Measurements from ENCODE around the gene USP3. TPM values are rescaled to one million over a fixed set of nuclear protein-coding genes. Genes with fewer than 3 reads are reported as not detected.

USP3 gene
- total and polyA plus RNA-seq, 2 of the 13 experiments (the other 11 are each of a cell fraction or from before 2014, with no cell fraction given): 14.3 to 61.2 TPM

DNA sequence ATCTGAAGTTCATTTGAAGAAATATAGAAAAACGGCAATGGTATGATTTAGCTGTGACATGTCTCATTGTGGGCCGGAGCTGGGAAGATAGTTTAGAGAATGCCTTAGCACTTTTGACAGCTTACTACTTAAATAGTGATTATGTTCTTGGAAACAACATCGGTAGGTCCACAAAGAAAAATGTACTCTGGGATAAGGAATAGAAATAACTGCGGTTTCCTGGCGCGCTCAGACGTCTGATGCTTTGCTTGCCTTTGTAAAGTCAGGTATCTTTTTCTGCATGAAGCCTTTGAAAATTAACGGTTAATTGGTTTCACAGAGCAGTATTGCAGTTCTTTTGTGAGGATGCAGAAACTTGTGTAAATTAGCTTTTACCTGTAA lies 1.4 kb downstream of the USP3 start:
- H3K9me3 ChIP-seq (ENCODE audit: low read length): no peaks in the 10 kb centered on the region
- DNase-seq (ENCODE audit: low spot score) (no peak), FAIRE-seq (no peak), ATAC-seq (no peak)
- H3K27ac ChIP-seq (ENCODE audit: extremely low read length, insufficient read depth, low read length): peak overlapping the region; percentile 90
- no peaks in the 10 kb centered on the region for H3K36me3 ChIP-seq (replicated peaks in 1 of 2; ENCODE audit: control insufficient read depth in 1 of 2, insufficient read depth in 2 of 2, low read length in 2 of 2)
- no peak overlapping the region for H2AFZ ChIP-seq (ENCODE audit: low read length)
- H3K79me2 ChIP-seq (ENCODE audit: insufficient read depth, low read length): peaks cover 59% of the 10 kb centered on the region
- TSS peak; percentile 39 for BruUV-seq (replicated peaks)
- H3K4me2 ChIP-seq (ENCODE audit: low read depth, low read length): peak overlapping the region; percentile 82
- intact Hi-C loops (cut with micrococcal nuclease; ENCODE audit: unreplicated experiment) (loop anchor here (1.0 kb wide), 1 partner anchor 8 kb away; no protein-coding TSS in a partner anchor), in situ Hi-C loops (cut with HindIII; ENCODE audit: extremely low pct_ligation_motif_present, low pct_unique_long_range_greater_than_20kb) (no loop called here)
- TF ChIP-seq, protein P1, sequence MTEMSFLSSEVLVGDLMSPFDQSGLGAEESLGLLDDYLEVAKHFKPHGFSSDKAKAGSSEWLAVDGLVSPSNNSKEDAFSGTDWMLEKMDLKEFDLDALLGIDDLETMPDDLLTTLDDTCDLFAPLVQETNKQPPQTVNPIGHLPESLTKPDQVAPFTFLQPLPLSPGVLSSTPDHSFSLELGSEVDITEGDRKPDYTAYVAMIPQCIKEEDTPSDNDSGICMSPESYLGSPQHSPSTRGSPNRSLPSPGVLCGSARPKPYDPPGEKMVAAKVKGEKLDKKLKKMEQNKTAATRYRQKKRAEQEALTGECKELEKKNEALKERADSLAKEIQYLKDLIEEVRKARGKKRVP (CRISPR knock-in tag; IDR thresholded peaks at IDR 0.05): 0 out of 4 replicates have a peak, but pooled peaks of 1 of the 2 experiments have one; percentile 12
- TF ChIP-seq HOXA3 (CRISPR knock-in tag; IDR thresholded peaks at IDR 0.05) (no peak), ZNF317 (CRISPR knock-in tag; IDR thresholded peaks at IDR 0.05) (0 out of 2 replicates have a peak, but pooled peaks have one; percentile 53)
- CTCF ChIA-PET (ENCODE audit: low intra/inter-chr PET ratio, low total read pairs): no interaction called here
- H3K4me3 ChIP-seq (replicated peaks in 1 of 3; ENCODE audit: insufficient read depth in 1 of 3, low read depth in 2 of 3, low read length in 3 of 3): peak overlapping the region; percentile 86 to 91 (median 90)
- WGBS (ENCODE audit: low lambda C conversion rate): 6% methylated on average over 8 of the region's 8 CpGs
- POLR2A ChIA-PET: interaction anchor here (1.2 to 8.7 kb wide), 9 partner anchors 9 to 458 kb away, joined by 4 to 82 read pairs (median 13); no protein-coding TSS in a partner anchor
- peaks cover 42% of the 10 kb centered on the region for H4K20me1 ChIP-seq (ENCODE audit: insufficient read depth, low read length)
- H3K27me3 ChIP-seq (ENCODE audit: control insufficient read depth in 1 of 2, insufficient read depth in 2 of 2, low read length in 2 of 2): no peaks in the 10 kb centered on the region; a peak in 1 of 5 replicates
- peaks cover 67% of the 10 kb centered on the region for H3K4me1 ChIP-seq (ENCODE audit: insufficient read depth, low read length)
- peak overlapping the region; percentile 95 for H3K9ac ChIP-seq (ENCODE audit: insufficient read depth, low read depth, low read length)

DNA sequence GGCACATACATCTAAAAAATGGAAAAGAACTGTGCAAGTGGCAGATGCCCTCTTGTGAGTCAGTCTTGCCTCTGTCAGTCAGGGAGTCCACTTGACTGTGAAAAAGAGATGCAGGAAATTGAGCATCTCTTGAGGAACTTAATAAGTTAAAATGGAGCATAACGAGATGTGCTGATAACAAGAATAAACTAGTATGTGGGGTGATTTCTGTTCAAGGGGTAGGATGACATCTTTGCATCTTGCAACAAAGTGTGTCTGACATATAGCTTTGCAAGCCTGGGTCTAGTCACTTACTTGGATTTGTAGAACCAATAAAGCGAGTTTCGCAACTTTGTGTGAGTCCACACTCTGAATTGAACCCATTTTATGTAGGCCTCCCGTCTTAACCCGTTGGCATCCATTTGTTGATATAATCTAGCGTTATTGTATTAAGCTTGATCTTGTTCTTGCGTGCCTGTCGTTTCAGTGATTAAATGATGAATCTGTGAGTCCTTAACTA lies 2.2 kb downstream of the USP3 start:
- H3K27me3 ChIP-seq (ENCODE audit: control insufficient read depth in 1 of 2, insufficient read depth in 2 of 2, low read length in 2 of 2): no peaks in the 10 kb centered on the region; a peak in 1 of 5 replicates
- ATAC-seq (no peak), FAIRE-seq (peak; percentile 59), DNase-seq (ENCODE audit: low spot score) (peak; percentile 58)
- peaks cover 44% of the 10 kb centered on the region for H4K20me1 ChIP-seq (ENCODE audit: insufficient read depth, low read length)
- intact Hi-C loops (cut with micrococcal nuclease; ENCODE audit: unreplicated experiment): loop anchor here (1.0 kb wide), 1 partner anchor 8 kb away; no protein-coding TSS in a partner anchor
- ChIA-PET CTCF (ENCODE audit: low intra/inter-chr PET ratio, low total read pairs) (no interaction called here), POLR2A (interaction anchor here (4.0 to 8.7 kb wide), 2 partner anchors 19 to 32 kb away, joined by 19 to 82 read pairs; no protein-coding TSS in a partner anchor)
- no peaks in the 10 kb centered on the region for H3K36me3 ChIP-seq (replicated peaks in 1 of 2; ENCODE audit: control insufficient read depth in 1 of 2, insufficient read depth in 2 of 2, low read length in 2 of 2)
- H3K4me1 ChIP-seq (ENCODE audit: insufficient read depth, low read length): peaks cover 69% of the 10 kb centered on the region
- no peak overlapping the region for H2AFZ ChIP-seq (ENCODE audit: low read length)
- H3K4me3 ChIP-seq (replicated peaks in 1 of 3; ENCODE audit: insufficient read depth in 1 of 3, low read depth in 2 of 3, low read length in 3 of 3): peak overlapping the region; percentile 86 to 91 (median 90); a peak in 4 of 6 replicates
- in situ Hi-C loops (cut with HindIII; ENCODE audit: extremely low pct_ligation_motif_present, low pct_unique_long_range_greater_than_20kb): no loop called here
- 40% methylated on average over 8 of the region's 8 CpGs for WGBS (ENCODE audit: low lambda C conversion rate)
- no TSS peak for BruUV-seq (replicated peaks)
- no peaks in the 10 kb centered on the region for H3K9me3 ChIP-seq (ENCODE audit: low read length)
- peak overlapping the region; percentile 95; the same call in 1 of the 2 replicates for H3K9ac ChIP-seq (ENCODE audit: insufficient read depth, low read depth, low read length)
- H3K79me2 ChIP-seq (ENCODE audit: insufficient read depth, low read length): peaks cover 66% of the 10 kb centered on the region
- H3K27ac ChIP-seq (ENCODE audit: extremely low read length, insufficient read depth, low read length): peak overlapping the region; percentile 24
- H3K4me2 ChIP-seq (ENCODE audit: low read depth, low read length): peak overlapping the region; percentile 82
- TF ChIP-seq CEBPB (IDR thresholded peaks at IDR 0.05; ENCODE audit: borderline replicate concordance, low read depth, low read length): peak; percentile 92
- TF ChIP-seq PHF21A (CRISPR knock-in tag; IDR thresholded peaks at IDR 0.05): 0 out of 2 replicates have a peak, but pooled peaks have one; percentile 45
- no peak for TF ChIP-seq ZNF703 (CRISPR knock-in tag; IDR thresholded peaks at IDR 0.05; ENCODE audit: borderline replicate concordance)
- no peak for TF ChIP-seq SOX6 (IDR thresholded peaks at IDR 0.05)
- 0 out of 2 replicates have a peak, but pooled peaks have one; percentile 19 for TF ChIP-seq SOX6 (CRISPR knock-in tag; IDR thresholded peaks at IDR 0.05)
- 0 out of 2 replicates have a peak, but pooled peaks have one; percentile 39 for TF ChIP-seq HDAC1 (CRISPR knock-in tag; IDR thresholded peaks at IDR 0.05)
- peak; percentile 56; the same call in 1 of the 2 replicates for TF ChIP-seq ZNF629 (CRISPR knock-in tag; conservative IDR thresholded peaks at IDR 0.05)
- TF ChIP-seq CEBPG (CRISPR knock-in tag; IDR thresholded peaks at IDR 0.05): peak; percentile 84
- TF ChIP-seq ZNF670 (CRISPR knock-in tag; IDR thresholded peaks at IDR 0.05; ENCODE audit: borderline replicate concordance): 0 out of 2 replicates have a peak, but pooled peaks have one; percentile 25
- TF ChIP-seq, protein P2, sequence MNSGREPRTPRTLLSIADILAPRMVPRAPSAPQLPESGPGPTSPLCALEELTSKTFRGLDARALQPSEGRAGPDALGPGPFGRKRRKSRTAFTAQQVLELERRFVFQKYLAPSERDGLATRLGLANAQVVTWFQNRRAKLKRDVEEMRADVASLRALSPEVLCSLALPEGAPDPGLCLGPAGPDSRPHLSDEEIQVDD (CRISPR knock-in tag; IDR thresholded peaks at IDR 0.05; ENCODE audit: borderline replicate concordance): no peak
- no peak for TF ChIP-seq ZC3H4 (CRISPR knock-in tag; IDR thresholded peaks at IDR 0.05; ENCODE audit: borderline replicate concordance)
- TF ChIP-seq SPEN (CRISPR knock-in tag; IDR thresholded peaks at IDR 0.05; ENCODE audit: low read depth): no peak
- TF ChIP-seq GATAD2A (CRISPR knock-in tag; IDR thresholded peaks at IDR 0.05): peak; percentile 34; the same call in 1 of the 2 replicates
- no peak for TF ChIP-seq ZBTB42 (CRISPR knock-in tag; IDR thresholded peaks at IDR 0.05)
- no peak for TF ChIP-seq ZNF446 (CRISPR knock-in tag; IDR thresholded peaks at IDR 0.05)

All from HepG2 (cell line).